Brain pericyte (primary cell): ENCODE data around the gene GPR152.
"Not testable (repeated sequence)": the region's sequence is repeated elsewhere in the genome, so short reads cannot be mapped to it uniquely, and the experiment has no call there.

Experiments
- DNase-seq: peaks from one replicate; pipeline ENCODE4 v3.0.0-alpha.2; 2012; ENCODE audit warnings: low read depth, low spot score

The GPR152 gene

DNA sequence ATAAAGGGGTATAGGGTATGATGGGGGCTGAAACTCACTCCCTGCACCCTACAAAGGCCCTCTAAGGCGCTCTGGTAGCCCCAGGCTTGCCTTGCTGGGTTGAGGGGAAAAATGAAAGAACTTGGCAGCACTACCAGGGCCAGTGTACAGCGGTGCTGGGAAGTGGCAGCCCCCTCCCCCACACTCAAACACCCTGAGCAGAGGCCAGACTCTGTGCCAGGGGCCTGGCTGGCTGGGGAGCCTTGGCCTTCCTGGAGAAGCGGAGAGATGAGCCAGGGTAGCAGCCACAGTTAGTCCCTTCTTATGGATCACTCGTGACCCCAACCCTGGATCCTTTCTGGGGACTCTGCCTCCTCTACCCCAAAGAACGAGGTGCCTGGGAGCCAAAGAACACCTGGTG, 13.8 kb upstream of the GPR152 start:
- DNase-seq, result no peak

DNA sequence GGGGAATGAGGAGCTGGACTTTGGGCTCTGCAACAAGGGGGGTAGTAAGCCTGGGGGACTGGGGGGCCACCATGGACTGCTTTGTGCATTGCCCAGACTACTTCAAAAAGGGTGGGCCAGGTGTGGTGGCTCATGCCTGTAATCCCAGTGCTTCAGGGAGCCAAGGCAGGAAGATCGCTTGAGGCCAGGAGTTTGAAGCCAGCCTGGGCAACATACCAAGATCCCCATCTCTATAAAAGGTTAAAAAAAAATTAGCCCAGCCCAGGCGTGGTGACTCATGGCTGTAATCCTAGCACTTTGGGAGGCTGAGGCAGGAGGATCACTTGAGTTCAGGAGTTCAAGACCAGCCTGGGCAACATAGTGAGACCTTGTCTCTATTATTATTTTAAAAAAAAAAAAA, 13.0 kb upstream of the GPR152 start:
- DNase-seq, result not testable (repeated sequence)

DNA sequence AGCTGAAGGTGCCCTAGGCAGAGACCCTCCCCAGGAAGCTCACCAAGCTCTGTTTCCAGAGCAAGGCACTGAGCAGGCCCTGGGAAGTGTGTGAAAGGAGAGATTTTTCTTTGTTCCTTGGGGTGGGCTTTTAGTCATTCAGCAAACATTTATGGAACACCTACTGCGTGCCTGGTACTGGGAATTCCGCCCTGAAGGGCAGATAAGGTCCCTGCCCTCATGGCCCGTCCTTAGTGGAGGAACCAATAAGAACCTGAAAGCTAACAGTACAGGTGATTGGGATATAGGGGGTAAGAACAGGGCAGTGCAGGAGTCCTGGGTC, 12.6 kb upstream of the GPR152 start:
- no peak for DNase-seq

DNA sequence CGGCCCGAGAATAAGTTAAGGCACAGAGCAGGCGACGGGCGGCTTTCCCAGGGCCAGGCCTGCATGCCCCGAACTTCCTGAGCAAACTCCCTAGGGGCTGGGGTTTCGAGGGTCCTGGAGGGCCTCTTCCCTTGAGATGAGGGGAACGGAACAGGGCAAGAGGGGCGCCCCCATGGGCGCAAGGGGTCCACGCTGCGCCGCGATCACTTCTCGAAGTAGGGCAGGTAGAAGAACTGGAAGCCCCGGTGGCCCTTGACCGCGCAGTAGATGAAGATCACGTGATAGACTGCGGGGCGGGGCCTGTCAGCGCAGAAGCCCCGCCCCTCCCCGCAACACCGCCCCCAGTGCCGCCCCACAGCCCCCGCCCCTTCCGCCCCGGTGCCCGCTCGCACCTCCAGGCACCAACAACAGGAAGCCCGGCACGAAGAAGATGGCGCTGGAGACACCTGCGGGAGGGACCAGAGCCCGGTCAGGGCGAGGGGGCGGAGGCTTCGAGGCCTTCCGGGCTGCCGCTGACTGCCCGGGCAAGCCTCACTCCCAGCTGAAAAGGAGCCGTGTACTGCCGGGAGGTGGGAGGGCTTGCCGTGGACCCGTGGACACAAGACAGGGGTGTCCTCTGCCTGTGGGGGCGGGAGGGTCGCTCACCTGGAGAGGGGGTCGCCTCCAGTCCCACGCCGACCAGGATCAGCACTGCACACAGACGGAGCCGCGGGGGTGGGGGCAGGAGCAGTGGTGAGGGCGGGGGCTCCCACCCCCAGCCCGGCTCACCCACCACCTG, 12.1 kb upstream of the GPR152 start:
- no peak for DNase-seq

- DNase-seq, result no peak
These were observed 11.3 kb upstream of the GPR152 start for GRCh38 chr11:67463680-67464410.

DNA sequence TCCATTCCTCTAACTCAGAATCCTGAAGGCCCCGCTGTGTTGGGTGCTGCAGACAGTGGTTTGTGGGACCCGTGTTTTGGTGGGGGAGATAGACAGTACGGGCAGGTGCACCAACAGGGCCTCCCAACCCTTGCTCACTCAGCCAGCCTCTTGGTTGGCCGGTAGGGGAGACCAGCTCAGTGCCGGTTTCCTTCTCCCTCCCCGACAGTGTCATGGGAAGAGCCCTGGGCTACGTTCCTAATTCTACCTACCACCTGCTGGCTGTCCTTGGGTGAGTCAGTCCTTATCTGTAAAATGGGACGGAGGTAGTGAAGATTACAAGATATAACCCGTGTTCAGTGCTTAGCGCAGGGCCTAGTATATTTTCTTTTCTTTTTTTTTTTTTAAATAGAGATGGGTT, 10.7 kb upstream of the GPR152 start:
- no peak for DNase-seq

GRCh38 chr11:67458266-67458665, 5.7 kb upstream of the GPR152 start:
- no peak for DNase-seq

GRCh38 chr11:67457453-67457852, 4.9 kb upstream of the GPR152 start:
- no peak for DNase-seq

DNA sequence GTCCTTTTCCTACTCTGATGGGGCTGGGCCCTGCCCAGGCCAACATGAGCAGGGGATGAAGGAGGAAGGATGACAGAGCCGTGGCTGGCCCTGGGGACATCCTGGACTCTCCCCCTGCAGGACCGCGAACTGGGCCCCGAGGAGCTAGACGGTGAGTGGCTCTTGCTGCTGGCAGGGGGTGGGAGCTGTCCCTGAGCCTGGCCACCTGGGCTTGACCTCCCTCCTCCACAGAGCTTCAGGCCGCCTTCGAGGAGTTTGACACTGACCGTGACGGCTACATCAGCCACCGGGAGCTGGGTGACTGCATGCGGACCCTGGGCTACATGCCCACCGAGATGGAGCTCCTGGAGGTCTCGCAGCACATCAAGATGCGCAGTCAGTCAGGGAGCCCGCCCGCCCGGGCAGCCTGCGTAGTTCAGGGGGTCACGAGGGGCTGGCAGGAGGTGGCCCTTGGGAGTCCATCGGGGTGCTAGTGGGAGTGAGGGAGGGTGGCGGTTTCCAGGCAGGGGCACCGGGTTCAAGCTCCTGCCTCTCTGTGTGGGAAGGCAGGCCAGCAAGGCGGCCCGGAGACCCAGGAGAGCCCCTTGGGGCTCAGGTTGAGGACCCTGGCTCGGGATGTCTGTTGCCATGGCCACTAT, 3.7 kb upstream of the GPR152 start:
- DNase-seq, result no peak

DNA sequence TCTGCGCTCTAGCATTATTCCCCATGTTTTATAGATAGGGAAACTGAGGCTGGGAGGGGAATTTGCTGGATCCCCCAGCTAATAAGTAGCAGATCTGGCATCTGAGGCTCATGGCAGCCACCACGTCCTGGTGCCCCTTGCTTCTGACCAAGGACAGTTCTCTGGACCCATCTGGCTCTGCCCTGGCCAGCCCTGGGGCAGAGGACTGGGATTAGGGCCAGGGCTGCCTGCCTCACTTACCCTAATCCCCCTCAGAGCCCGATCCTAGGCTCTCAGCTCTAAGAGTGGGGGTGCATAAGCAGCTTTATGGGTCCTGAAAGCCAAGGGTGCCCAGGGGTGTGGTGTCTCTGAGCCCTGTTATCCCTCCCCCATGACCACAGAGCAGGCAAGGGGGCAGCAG, 2.5 kb upstream of the GPR152 start, which contains the start of gene CABP4:
CABP4 (plus strand) TSS at position 301 of the 400 bp plus-strand sequence; CDS start at position 371, 70 bp downstream.
- no peak for DNase-seq

DNA sequence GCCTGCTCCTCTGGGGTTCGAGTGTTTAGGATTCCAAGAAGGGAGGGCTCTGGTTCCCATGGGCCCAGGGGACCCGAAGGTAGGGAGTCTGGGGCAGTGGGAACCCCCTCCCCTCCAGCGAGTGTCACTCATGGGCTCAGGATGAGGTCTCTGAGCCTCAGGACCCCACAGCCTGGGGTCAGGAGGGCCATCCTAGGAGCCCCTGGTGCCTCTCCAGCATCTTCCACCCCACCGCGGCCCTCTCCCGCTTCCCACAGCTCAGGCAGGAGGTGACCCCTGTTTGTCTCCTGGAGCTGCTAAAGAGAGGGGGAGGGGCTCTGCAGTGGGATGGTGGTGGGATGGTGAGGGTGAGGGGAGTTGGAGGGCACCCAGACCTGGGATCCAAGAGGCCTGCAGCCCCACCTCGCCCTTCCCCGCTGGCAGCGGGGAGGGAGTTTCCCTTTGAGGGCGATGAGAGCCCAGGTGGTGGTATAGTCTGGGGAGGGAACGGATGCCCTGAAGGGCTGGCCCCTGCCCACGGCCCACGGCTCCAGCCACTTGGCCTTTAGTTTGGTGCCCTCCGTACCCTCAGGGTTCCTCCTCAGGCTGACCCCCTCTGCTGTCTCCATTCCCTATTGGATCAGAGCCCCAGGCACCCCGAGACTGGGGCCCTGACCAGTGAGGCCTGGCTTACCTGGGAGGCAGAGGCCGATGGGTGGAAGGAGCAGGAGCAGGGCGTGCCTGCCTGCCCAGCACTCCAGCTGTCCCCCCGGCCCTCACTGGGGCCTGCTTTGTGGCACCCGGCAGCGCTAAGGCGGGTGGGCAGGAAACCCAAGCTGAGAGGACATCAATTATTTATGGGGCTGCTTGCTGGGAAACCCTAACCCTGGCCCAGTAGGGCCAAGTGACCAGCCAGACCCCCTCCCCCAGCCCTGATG, 1.5 kb upstream of the GPR152 start:
- no peak for DNase-seq

- DNase-seq, result no peak
These were observed 912 bp downstream of the GPR152 start for GRCh38 chr11:67451658-67451976.

GRCh38 chr11:67450796-67451657, 1.5 kb downstream of the GPR152 start:
- no peak for DNase-seq

DNA sequence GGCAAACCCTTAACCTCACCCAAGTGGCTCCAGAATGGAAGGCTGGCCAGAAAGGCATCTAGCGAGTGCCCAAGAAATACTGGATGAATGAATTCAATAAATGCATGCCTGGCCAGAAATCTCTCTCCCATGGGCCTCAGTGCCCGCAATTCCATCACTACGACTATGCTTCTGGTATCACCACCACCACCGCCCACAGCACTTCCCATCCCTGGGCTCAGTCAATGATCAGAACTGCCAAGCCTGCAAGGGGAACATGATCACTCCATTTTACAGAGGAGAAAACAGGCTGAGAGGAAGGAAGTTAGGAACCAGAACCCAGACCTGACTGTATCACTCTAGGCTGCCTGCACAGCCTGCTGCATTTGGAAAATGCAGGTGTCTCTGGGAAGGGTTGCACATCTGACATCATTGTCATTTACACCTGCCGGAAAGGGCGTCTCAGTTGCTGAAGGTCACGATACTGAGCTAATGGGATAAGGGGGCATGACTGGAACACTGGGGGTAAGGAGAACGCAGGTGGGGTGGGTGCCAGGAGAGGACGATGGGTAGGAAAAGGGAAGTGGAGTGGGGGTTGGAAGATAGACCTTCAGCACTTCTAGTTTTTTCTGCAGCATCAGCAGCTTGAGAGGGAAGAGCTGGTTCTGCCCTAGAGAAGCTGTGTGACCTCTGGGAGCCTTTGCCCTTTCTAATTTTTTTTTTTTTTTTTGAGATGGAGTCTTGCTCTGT, 3.2 kb downstream of the GPR152 start:
- DNase-seq, result no peak

DNA sequence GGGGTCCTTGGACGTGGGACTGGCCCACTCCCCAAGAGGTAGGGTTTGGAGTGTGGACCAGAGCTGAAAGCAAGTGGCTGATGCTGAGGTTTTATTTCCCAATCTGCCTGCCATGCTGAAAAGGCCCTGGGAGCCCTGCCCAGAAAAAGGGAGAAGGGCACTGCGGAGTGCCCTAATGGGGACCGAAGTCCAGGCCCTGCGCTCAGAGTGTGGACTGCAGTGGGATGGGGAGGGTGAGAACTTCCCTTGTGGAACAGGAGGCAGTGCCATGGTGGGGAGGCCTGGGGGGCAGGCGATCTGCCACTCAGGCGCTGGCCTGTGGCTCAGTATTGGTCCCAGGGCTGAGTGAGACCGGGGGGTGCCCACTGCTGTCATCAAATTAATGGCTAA, 4.3 kb downstream of the GPR152 start:
- DNase-seq, result no peak

- no peak for DNase-seq
These were observed 7.0 kb downstream of the GPR152 start for GRCh38 chr11:67445515-67445914.

- no peak for DNase-seq
These were observed 9.8 kb downstream of the GPR152 start for GRCh38 chr11:67442504-67443404.

- no peak for DNase-seq
These were observed 10.7 kb downstream of the GPR152 start for GRCh38 chr11:67441731-67442351.

GRCh38 chr11:67441098-67441563, 11.4 kb downstream of the GPR152 start:
- no peak for DNase-seq
